Cardiac muscle cell (in vitro differentiated cells and primary cell): ENCODE measurements around the gene BAHCC1. TPM values are rescaled to one million over a fixed set of nuclear protein-coding genes. Genes with fewer than 3 reads are reported as not detected.

Experiments
- DNase-seq, 2 donors: peaks; one replicate each; pipeline versions ENCODE4 v3.0.0 to v3.0.0-alpha.2; 2010 to 2017; ENCODE audit warnings: low read depth in 1 of 2, low spot score in 1 of 2
- H3K27ac ChIP-seq: fragments of 200-600 bp; sonication (generic); 2 replicates; pipeline ENCODE4 v1.5.1; 2016
- H3K27me3 ChIP-seq: fragments of 200-600 bp; sonication (generic); 2 replicates; pipeline ENCODE4 v1.6.0; 2016; ENCODE audit warnings: control low read depth
- H3K36me3 ChIP-seq: fragments of 200-600 bp; sonication (generic); 2 replicates; pipeline ENCODE4 v1.5.1; 2016; ENCODE audit warnings: control low read depth
- H3K4me1 ChIP-seq: fragments of 200-600 bp; sonication (generic); 2 replicates; pipeline ENCODE4 v1.8.1; 2017; ENCODE audit warnings: low read depth, mild to moderate bottlenecking, mixed run types
- H3K4me3 ChIP-seq: fragments of 200-600 bp; sonication (generic); 2 replicates; pipeline ENCODE4 v1.5.1; 2016; ENCODE audit warnings: mild to moderate bottlenecking
- H3K9me3 ChIP-seq: fragments of 200-600 bp; sonication (generic); 2 replicates; pipeline ENCODE4 v1.5.1; 2017; ENCODE audit warnings: low read depth, mild to moderate bottlenecking, control low read depth
- CTCF ChIP-seq: IDR thresholded peaks from 2 replicates; pipeline ENCODE4 v1.5.1; 2012; ENCODE audit warnings: low read depth, mild to moderate bottlenecking, low read length
- polyA plus RNA-seq: library from polyadenylated mRNA; unstranded; fragments of >200 nt; fragmentation: Nextera tagmentation; extraction: Ambion mirVana; gene quantifications from 2 replicates; pipeline ENCODE4 v1.2.1, GENCODE V29; 2016
- total RNA-seq: library from RNA; depleted of rRNA; stranded (reverse); fragments of >200 nt; gene quantifications from 2 replicates; pipeline ENCODE4 v1.2.3, GENCODE V29; 2016

The BAHCC1 gene
- total and polyA plus RNA-seq, 2 experiments from 2014 or later = 20.3 to 47.3 TPM

- no peak for DNase-seq
- no peaks in the 10 kb centered on the region for H3K9me3 ChIP-seq
- no peak overlapping the region for H3K27ac ChIP-seq
- H3K4me1 ChIP-seq = peaks cover 15% of the 10 kb centered on the region
- no peak for TF ChIP-seq CTCF
- no peaks in the 10 kb centered on the region for H3K27me3 ChIP-seq
- no peak overlapping the region for H3K4me3 ChIP-seq
- no peaks in the 10 kb centered on the region for H3K36me3 ChIP-seq
Measured at GRCh38 chr17:81411305-81411704, 16.0 kb downstream of the BAHCC1 start.

- H3K4me1 ChIP-seq = peaks cover 11% of the 10 kb centered on the region
- H3K27me3 ChIP-seq = no peaks in the 10 kb centered on the region
- H3K4me3 ChIP-seq = no peak overlapping the region
- no peaks in the 10 kb centered on the region for H3K9me3 ChIP-seq
- TF ChIP-seq CTCF = no peak
- peak in 1 of 2 donors; percentile 53 for DNase-seq
- no peak overlapping the region for H3K27ac ChIP-seq
- H3K36me3 ChIP-seq = no peaks in the 10 kb centered on the region
Measured at GRCh38 chr17:81412490-81413093, 17.3 kb downstream of the BAHCC1 start.

GRCh38 chr17:81413497-81414135 is 18.4 kb downstream of the BAHCC1 start:
- TF ChIP-seq CTCF = no peak
- Histone ChIP-seq H3K27ac (no peak overlapping the region), H3K36me3 (no peaks in the 10 kb centered on the region), H3K27me3 (no peaks in the 10 kb centered on the region), H3K9me3 (no peaks in the 10 kb centered on the region), H3K4me3 (no peak overlapping the region), H3K4me1 (peaks cover 11% of the 10 kb centered on the region)
- DNase-seq = no peak

- H3K9me3 ChIP-seq = no peaks in the 10 kb centered on the region
- DNase-seq = no peak
- H3K4me3 ChIP-seq = no peak overlapping the region
- no peak overlapping the region for H3K27ac ChIP-seq
- H3K36me3 ChIP-seq = no peaks in the 10 kb centered on the region
- no peak for TF ChIP-seq CTCF
- H3K4me1 ChIP-seq = peaks cover 7% of the 10 kb centered on the region
- H3K27me3 ChIP-seq = no peaks in the 10 kb centered on the region
Measured at GRCh38 chr17:81414756-81415516, 19.7 kb downstream of the BAHCC1 start.

GRCh38 chr17:81415681-81416080 is 20.4 kb downstream of the BAHCC1 start:
- Histone ChIP-seq H3K27ac (no peak overlapping the region), H3K9me3 (no peaks in the 10 kb centered on the region), H3K4me1 (peaks cover 8% of the 10 kb centered on the region), H3K4me3 (no peak overlapping the region), H3K36me3 (no peaks in the 10 kb centered on the region), H3K27me3 (no peaks in the 10 kb centered on the region)
- DNase-seq = no peak
- no peak for TF ChIP-seq CTCF
